Adrenal gland (tissue), 19 donors: ENCODE data around the gene MDK. TPM values are rescaled to one million over a fixed set of nuclear protein-coding genes. Genes with fewer than 3 reads are reported as not detected.

ENCODE experiments used
- DNase-seq, 7 donors: peaks; one replicate each; pipeline ENCODE4 v3.0.0-alpha.2; 2019 to 2020
- H3K27ac ChIP-seq, 5 donors: fragments of 200-600 bp; sonication (generic) in 4 of 5; 1 replicate in 3 of 5; 2 replicates in 2 of 5; pipeline versions ENCODE4 v1.5.1 to v1.8.0; 2016 to 2020; ENCODE audit warnings: mild to moderate bottlenecking in 1 of 5
- H3K27me3 ChIP-seq: fragments of 200-600 bp; 2 replicates; pipeline ENCODE4 v1.8.0; 2021
- H3K36me3 ChIP-seq, 2 donors: fragments of 200-600 bp; replicated peaks in 1 of 2; 1 replicate in 1 of 2; 2 replicates in 1 of 2; pipeline versions ENCODE4 v1.5.1 to v1.8.0; 2018 to 2022
- H3K4me1 ChIP-seq, 2 donors: fragments of 200-600 bp; replicated peaks in 1 of 2; 1 replicate in 1 of 2; 2 replicates in 1 of 2; pipeline versions ENCODE4 v1.5.1 to v1.8.0; 2018 to 2021
- H3K4me3 ChIP-seq, 4 donors: fragments of 200-600 bp; sonication (generic) in 3 of 4; one replicate each; pipeline ENCODE4 v1.5.1; 2016 to 2018
- H3K9me3 ChIP-seq, 3 donors: fragments of 200-600 bp; sonication (generic) in 1 of 3; replicated peaks in 1 of 3; 1 replicate in 2 of 3; 2 replicates in 1 of 3; pipeline versions ENCODE4 v1.5.1 to v1.8.0; 2016 to 2021
- CTCF ChIP-seq, 6 experiments: fragments of 450-650 bp in 4 of 6; fragments of 200-600 bp in 2 of 6; sonication (generic) in 1 of 6; IDR thresholded peaks; 1 replicate in 5 of 6; 2 replicates in 1 of 6; pipeline versions ENCODE4 v1.5.1 to v1.8.0; 2016 to 2021; ENCODE audit warnings: antibody characterized with exemption in 6 of 6, mild to moderate bottlenecking in 2 of 6, moderate library complexity in 1 of 6
- POLR2A ChIP-seq, 2 donors: fragments of 450-650 bp; IDR thresholded peaks; one replicate each; pipeline ENCODE4 v1.6.1; 2017; ENCODE audit warnings: antibody characterized with exemption in 2 of 2, mild to moderate bottlenecking in 2 of 2, moderate library complexity in 1 of 2
- WGBS, 4 donors: extraction: QIAGEN DNeasy Blood & Tissue Kit in 2 of 4; methylation state at CpG; one replicate each; pipeline versions ENCODE4 v1.1.5 to v1.1.7; 2013 to 2017; 5-methylcytosine and 5-hydroxymethylcytosine counted together
- intact Hi-C, 2 donors: fragments of 100-400 bp; cut with DNase I; formaldehyde crosslinking; loops; one replicate each; pipeline versions ENCODE4 v1.14.1 to v1.15.0; 2022 to 2023
- long read RNA-seq, 10 donors: library from polyadenylated mRNA in 3 of 10; unstranded in 2 of 10; stranded (forward) in 1 of 10; transcript quantifications; one replicate each; pipeline ENCODE4 v2.0.0 and lab custom pipeline, GENCODE V29; 2021 to 2026
- polyA plus RNA-seq, 3 donors: library from polyadenylated mRNA; stranded (reverse); fragments of 200-250 nt in 2 of 3; fragments of 350-450 nt in 1 of 3; fragmentation: Illumina TruSeq in 1 of 3; extraction: RNeasy Lipid Tissue Mini Kit (QIAGEN cat#74804) in 1 of 3; gene quantifications; one replicate each; pipeline ENCODE4 v1.2.3, GENCODE V29; 2013 to 2014
- total RNA-seq, 9 donors: library from RNA; depleted of rRNA in 4 of 9; stranded (reverse); fragments of >200 nt in 4 of 9; fragments of 120-200 nt in 1 of 9; fragmentation: NEBNext Ultra II Directional in 1 of 9; extraction: Animal tissue kit (Norgen Biotek cat#: 25700) in 1 of 9; gene quantifications; one replicate each; pipeline versions ENCODE4 v1.1.0 to v1.2.4, GENCODE V29; 2013 to 2023
- donor health status: healthy with polysubstance abuse.
- donor health status: Bipolar disorder and iron deficiency.
- donor health status: DM: yes; HTN: yes; CAD: no.
- donor health status: DM: no; HTN: no; CAD: no.
- donor health status: DM: no; HTN: no; CAD: no.
- donor health status: DM: yes; HTN: yes; CAD: no.

Gene MDK
- total RNA-seq = 100 to 1,000 TPM in 7 of 9 donors, 10 to 100 TPM in 2; 73.4 to 635 (median 129) TPM
- polyA plus RNA-seq = 100 to 1,000 TPM in 1 of 3 donors, 10 to 100 TPM in 2; 88.8 to 128 (median 94.0) TPM
- long read RNA-seq, donor 1, transcript MDK-203 (5 exons, 828 nt) = major isoform, 246 of 426 reads
- long read RNA-seq, donor 1, transcript MDK-208 (3 exons, 775 nt) = minor isoform, 11 of 426 reads
- long read RNA-seq, donor 1, transcript MDK-206 (4 exons, 1,026 nt) = minor isoform, 60 of 426 reads
- long read RNA-seq, donor 1, transcript MDK-205 (5 exons, 1,166 nt) = minor isoform, 9 of 426 reads
- long read RNA-seq, donor 1, partial matches to known transcripts = 87 of 426 reads
- long read RNA-seq, donor 1, other reads (novel, unspliced or antisense) = 5 of 426 reads
- long read RNA-seq, donor 2, transcript MDK-203 (5 exons, 828 nt) = major isoform, 231 of 369 reads
- long read RNA-seq, donor 2, transcript MDK-202 (5 exons, 951 nt) = minor isoform, 6 of 369 reads
- long read RNA-seq, donor 2, transcript MDK-205 (5 exons, 1,166 nt) = minor isoform, 12 of 369 reads
- long read RNA-seq, donor 2, transcript MDK-206 (4 exons, 1,026 nt) = minor isoform, 36 of 369 reads
- long read RNA-seq, donor 2, partial matches to known transcripts = 81 of 369 reads
- long read RNA-seq, donor 2, other reads (novel, unspliced or antisense) = 0 of 369 reads
- long read RNA-seq, donor 3, transcript MDK-206 (4 exons, 1,026 nt) = minor isoform, 28 of 238 reads
- long read RNA-seq, donor 3, transcript MDK-205 (5 exons, 1,166 nt) = minor isoform, 6 of 238 reads
- long read RNA-seq, donor 3, transcript MDK-203 (5 exons, 828 nt) = major isoform, 150 of 238 reads
- long read RNA-seq, donor 3, partial matches to known transcripts = 49 of 238 reads
- long read RNA-seq, donor 3, other reads (novel, unspliced or antisense) = 0 of 238 reads
- long read RNA-seq, donor 4, transcript MDK-205 (5 exons, 1,166 nt) = minor isoform, 12 of 53 reads
- long read RNA-seq, donor 4, transcript MDK-203 (5 exons, 828 nt) = major isoform, 31 of 53 reads
- long read RNA-seq, donor 4, transcript MDK-206 (4 exons, 1,026 nt) = minor isoform, 7 of 53 reads
- long read RNA-seq, donor 4, partial matches to known transcripts = 1 of 53 reads
- long read RNA-seq, donor 4, other reads (novel, unspliced or antisense) = 2 of 53 reads
- long read RNA-seq, donor 5, transcript MDK-203 (5 exons, 828 nt) = major isoform, 106 of 169 reads
- long read RNA-seq, donor 5, transcript MDK-205 (5 exons, 1,166 nt) = minor isoform, 31 of 169 reads
- long read RNA-seq, donor 5, transcript MDK-206 (4 exons, 1,026 nt) = minor isoform, 12 of 169 reads
- long read RNA-seq, donor 5, partial matches to known transcripts = 3 of 169 reads
- long read RNA-seq, donor 5, other reads (novel, unspliced or antisense) = 8 of 169 reads
- long read RNA-seq, donor 6, transcript MDK-203 (5 exons, 828 nt) = major isoform, 18 of 36 reads
- long read RNA-seq, donor 6, transcript MDK-206 (4 exons, 1,026 nt) = minor isoform, 10 of 36 reads
- long read RNA-seq, donor 6, partial matches to known transcripts = 2 of 36 reads
- long read RNA-seq, donor 6, other reads (novel, unspliced or antisense) = 1 of 36 reads
- long read RNA-seq, donor 7, transcript MDK-202 (5 exons, 951 nt) = minor isoform, 6 of 282 reads
- long read RNA-seq, donor 7, transcript MDK-203 (5 exons, 828 nt) = major isoform, 171 of 282 reads
- long read RNA-seq, donor 7, transcript MDK-206 (4 exons, 1,026 nt) = minor isoform, 35 of 282 reads
- long read RNA-seq, donor 7, transcript MDK-205 (5 exons, 1,166 nt) = minor isoform, 7 of 282 reads
- long read RNA-seq, donor 7, partial matches to known transcripts = 58 of 282 reads
- long read RNA-seq, donor 7, other reads (novel, unspliced or antisense) = 0 of 282 reads
- long read RNA-seq, donor 8, transcript MDK-206 (4 exons, 1,026 nt) = minor isoform, 63 of 549 reads
- long read RNA-seq, donor 8, transcript MDK-202 (5 exons, 951 nt) = minor isoform, 11 of 549 reads
- long read RNA-seq, donor 8, transcript MDK-203 (5 exons, 828 nt) = major isoform, 352 of 549 reads
- long read RNA-seq, donor 8, transcript MDK-205 (5 exons, 1,166 nt) = minor isoform, 20 of 549 reads
- long read RNA-seq, donor 8, partial matches to known transcripts = 90 of 549 reads
- long read RNA-seq, donor 8, other reads (novel, unspliced or antisense) = 6 of 549 reads
- long read RNA-seq, donor 9, transcript MDK-203 (5 exons, 828 nt) = major isoform, 184 of 308 reads
- long read RNA-seq, donor 9, transcript MDK-208 (3 exons, 775 nt) = minor isoform, 6 of 308 reads
- long read RNA-seq, donor 9, transcript MDK-205 (5 exons, 1,166 nt) = minor isoform, 11 of 308 reads
- long read RNA-seq, donor 9, transcript MDK-206 (4 exons, 1,026 nt) = minor isoform, 33 of 308 reads
- long read RNA-seq, donor 9, partial matches to known transcripts = 72 of 308 reads
- long read RNA-seq, donor 9, other reads (novel, unspliced or antisense) = 0 of 308 reads
- long read RNA-seq, donor 10, transcript MDK-205 (5 exons, 1,166 nt) = minor isoform, 7 of 296 reads
- long read RNA-seq, donor 10, transcript MDK-206 (4 exons, 1,026 nt) = minor isoform, 37 of 296 reads
- long read RNA-seq, donor 10, transcript MDK-203 (5 exons, 828 nt) = major isoform, 188 of 296 reads
- long read RNA-seq, donor 10, partial matches to known transcripts = 59 of 296 reads
- long read RNA-seq, donor 10, other reads (novel, unspliced or antisense) = 0 of 296 reads

- no peaks in the 10 kb centered on the region for H3K27me3 ChIP-seq
Measured at GRCh38 chr11:46381048-46381818, at the start of gene MDK. Gene MDK, plus strand, starts transcription at chr11:46381669. Its CDS starts 389 bp downstream, at chr11:46382058.

GRCh38 chr11:46332093-46332567, 49.3 kb upstream of the MDK start:
- peak overlapping the region in 1 of 4 donors; percentile 57 for H3K4me3 ChIP-seq
- TF ChIP-seq CTCF (IDR thresholded peaks at IDR 0.05) = no peak
- TF ChIP-seq POLR2A (IDR thresholded peaks at IDR 0.05) = no peak
- 24 to 68% (median 32%) methylated on average over 4 to 8 of the region's 8 CpGs for WGBS, 4 donors
- H3K36me3 ChIP-seq = no peaks in the 10 kb centered on the region
- no peak for DNase-seq
- peaks cover 23% of the 10 kb centered on the region for H3K27me3 ChIP-seq
- H3K9me3 ChIP-seq = no peaks in the 10 kb centered on the region
- intact Hi-C loops = no loop called here
- peaks cover 0 to 15% of the 10 kb centered on the region in 2 donors for H3K4me1 ChIP-seq
- H3K27ac ChIP-seq = no peak overlapping the region

More at GRCh38 chr11:46381048-46381818, at the start of gene MDK:
- Histone ChIP-seq H3K27ac (peak within 1 kb of the TSS in 4 of 5 donors; percentile 39 to 77 (median 68)), H3K36me3 (peaks cover 0 to 5% of the 10 kb centered on the region in 2 donors), H3K9me3 (no peaks in the 10 kb centered on the region), H3K4me3 (peak within 1 kb of the TSS; percentile 16 to 83 (median 58)), H3K4me1 (peaks cover 9 to 15% of the 10 kb centered on the region in 2 donors)
- 1 to 2% methylated on average over 74 to 89 of the region's 96 CpGs; no CpG with 5 or more reads in 2 of the 4 donors for WGBS, 4 donors
- intact Hi-C loops = loop anchor here in 1 of 2 donors (10.0 kb wide), 1 partner anchor 224 kb away; no protein-coding TSS in a partner anchor
- peak in 2 of 7 donors; percentile 39 to 40 for DNase-seq
- TF ChIP-seq POLR2A (IDR thresholded peaks at IDR 0.05) (no peak), CTCF (IDR thresholded peaks at IDR 0.05) (no peak)
